Gastroesophageal sphincter (tissue), 3 donors: ENCODE measurements around the gene TTC9C.

Experiments
- POLR2A ChIP-seq, 2 donors: fragments of 450-650 bp; IDR thresholded peaks; one replicate each; pipeline ENCODE4 v1.6.1; 2017; ENCODE audit warnings: antibody characterized with exemption in 2 of 2, mild to moderate bottlenecking in 2 of 2, moderate library complexity in 1 of 2
- TF ChIP-seq, protein P1 (sequence below), 4 experiments: fragments of 200-600 bp in 2 of 4; fragments of 450-650 bp in 2 of 4; sonication (generic) in 1 of 4; IDR thresholded peaks; one replicate each; pipeline ENCODE4 v1.5.1; 2017 to 2019; ENCODE audit warnings: antibody characterized with exemption in 4 of 4, mild to moderate bottlenecking in 2 of 4, moderate library complexity in 2 of 4

DNA sequence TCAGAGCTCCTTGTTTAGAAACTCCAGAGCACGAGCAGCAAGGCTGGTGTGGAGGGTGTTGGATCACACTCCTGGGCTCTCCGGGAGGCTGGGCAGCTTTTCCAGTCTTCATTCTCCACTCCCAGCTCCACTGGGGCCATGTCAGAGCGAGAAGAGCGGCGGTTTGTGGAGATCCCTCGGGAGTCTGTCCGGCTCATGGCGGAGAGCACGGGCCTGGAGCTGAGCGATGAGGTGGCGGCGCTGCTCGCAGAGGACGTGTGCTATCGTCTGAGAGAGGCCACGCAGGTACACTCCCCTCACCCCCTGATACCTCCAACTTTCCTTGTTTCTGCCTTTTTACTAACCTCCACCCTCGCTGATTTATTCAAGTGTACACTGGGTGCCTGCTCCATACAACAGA is 47.4 kb downstream of the TTC9C start:
- TF ChIP-seq, protein P1, sequence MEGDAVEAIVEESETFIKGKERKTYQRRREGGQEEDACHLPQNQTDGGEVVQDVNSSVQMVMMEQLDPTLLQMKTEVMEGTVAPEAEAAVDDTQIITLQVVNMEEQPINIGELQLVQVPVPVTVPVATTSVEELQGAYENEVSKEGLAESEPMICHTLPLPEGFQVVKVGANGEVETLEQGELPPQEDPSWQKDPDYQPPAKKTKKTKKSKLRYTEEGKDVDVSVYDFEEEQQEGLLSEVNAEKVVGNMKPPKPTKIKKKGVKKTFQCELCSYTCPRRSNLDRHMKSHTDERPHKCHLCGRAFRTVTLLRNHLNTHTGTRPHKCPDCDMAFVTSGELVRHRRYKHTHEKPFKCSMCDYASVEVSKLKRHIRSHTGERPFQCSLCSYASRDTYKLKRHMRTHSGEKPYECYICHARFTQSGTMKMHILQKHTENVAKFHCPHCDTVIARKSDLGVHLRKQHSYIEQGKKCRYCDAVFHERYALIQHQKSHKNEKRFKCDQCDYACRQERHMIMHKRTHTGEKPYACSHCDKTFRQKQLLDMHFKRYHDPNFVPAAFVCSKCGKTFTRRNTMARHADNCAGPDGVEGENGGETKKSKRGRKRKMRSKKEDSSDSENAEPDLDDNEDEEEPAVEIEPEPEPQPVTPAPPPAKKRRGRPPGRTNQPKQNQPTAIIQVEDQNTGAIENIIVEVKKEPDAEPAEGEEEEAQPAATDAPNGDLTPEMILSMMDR (IDR thresholded peaks at IDR 0.05) = no peak
- no peak for TF ChIP-seq POLR2A (IDR thresholded peaks at IDR 0.05)
